ENCODE measurements around the gene STK33.

DNA sequence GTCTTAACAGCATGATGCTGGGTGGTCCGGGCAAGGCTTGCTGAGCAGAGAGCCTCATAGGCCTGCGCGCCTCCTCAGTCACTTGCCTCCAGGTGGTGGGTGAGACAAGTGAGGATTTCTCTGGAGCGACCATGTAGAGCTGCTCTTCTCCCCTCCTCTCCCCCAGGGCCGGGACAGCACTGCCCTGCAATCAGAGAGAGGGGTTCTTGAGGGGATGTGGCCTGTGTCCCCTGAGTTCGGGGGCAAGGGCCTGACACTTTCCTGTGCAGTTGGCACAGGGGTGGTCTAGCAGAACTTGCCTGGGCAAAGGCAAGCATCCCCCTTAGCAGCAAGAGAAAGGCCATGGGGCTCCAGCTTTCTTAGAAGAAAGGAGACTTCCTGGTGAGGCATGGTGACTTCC lies 234.5 kb downstream of the STK33 start:
- TF ChIP-seq, protein P1, sequence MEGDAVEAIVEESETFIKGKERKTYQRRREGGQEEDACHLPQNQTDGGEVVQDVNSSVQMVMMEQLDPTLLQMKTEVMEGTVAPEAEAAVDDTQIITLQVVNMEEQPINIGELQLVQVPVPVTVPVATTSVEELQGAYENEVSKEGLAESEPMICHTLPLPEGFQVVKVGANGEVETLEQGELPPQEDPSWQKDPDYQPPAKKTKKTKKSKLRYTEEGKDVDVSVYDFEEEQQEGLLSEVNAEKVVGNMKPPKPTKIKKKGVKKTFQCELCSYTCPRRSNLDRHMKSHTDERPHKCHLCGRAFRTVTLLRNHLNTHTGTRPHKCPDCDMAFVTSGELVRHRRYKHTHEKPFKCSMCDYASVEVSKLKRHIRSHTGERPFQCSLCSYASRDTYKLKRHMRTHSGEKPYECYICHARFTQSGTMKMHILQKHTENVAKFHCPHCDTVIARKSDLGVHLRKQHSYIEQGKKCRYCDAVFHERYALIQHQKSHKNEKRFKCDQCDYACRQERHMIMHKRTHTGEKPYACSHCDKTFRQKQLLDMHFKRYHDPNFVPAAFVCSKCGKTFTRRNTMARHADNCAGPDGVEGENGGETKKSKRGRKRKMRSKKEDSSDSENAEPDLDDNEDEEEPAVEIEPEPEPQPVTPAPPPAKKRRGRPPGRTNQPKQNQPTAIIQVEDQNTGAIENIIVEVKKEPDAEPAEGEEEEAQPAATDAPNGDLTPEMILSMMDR (IDR thresholded peaks at IDR 0.05; ENCODE audit: low read length) = no peak
- TF ChIP-seq EZH2 (IDR thresholded peaks at IDR 0.05; ENCODE audit: borderline replicate concordance, low read length) = no peak
